Cardiac muscle cell (in vitro differentiated cells and primary cell): ENCODE data around the gene GTPBP10. TPM values are rescaled to one million over a fixed set of nuclear protein-coding genes. Genes with fewer than 3 reads are reported as not detected.

Experiments
- DNase-seq, 2 donors: peaks; one replicate each; pipeline versions ENCODE4 v3.0.0 to v3.0.0-alpha.2; 2010 to 2017; ENCODE audit warnings: low read depth in 1 of 2, low spot score in 1 of 2
- H3K27ac ChIP-seq: fragments of 200-600 bp; sonication (generic); 2 replicates; pipeline ENCODE4 v1.5.1; 2016
- H3K27me3 ChIP-seq: fragments of 200-600 bp; sonication (generic); 2 replicates; pipeline ENCODE4 v1.6.0; 2016; ENCODE audit warnings: control low read depth
- H3K36me3 ChIP-seq: fragments of 200-600 bp; sonication (generic); 2 replicates; pipeline ENCODE4 v1.5.1; 2016; ENCODE audit warnings: control low read depth
- H3K4me1 ChIP-seq: fragments of 200-600 bp; sonication (generic); 2 replicates; pipeline ENCODE4 v1.8.1; 2017; ENCODE audit warnings: low read depth, mild to moderate bottlenecking, mixed run types
- H3K4me3 ChIP-seq: fragments of 200-600 bp; sonication (generic); 2 replicates; pipeline ENCODE4 v1.5.1; 2016; ENCODE audit warnings: mild to moderate bottlenecking
- H3K9me3 ChIP-seq: fragments of 200-600 bp; sonication (generic); 2 replicates; pipeline ENCODE4 v1.5.1; 2017; ENCODE audit warnings: low read depth, mild to moderate bottlenecking, control low read depth
- CTCF ChIP-seq: IDR thresholded peaks from 2 replicates; pipeline ENCODE4 v1.5.1; 2012; ENCODE audit warnings: low read depth, mild to moderate bottlenecking, low read length
- polyA plus RNA-seq: library from polyadenylated mRNA; unstranded; fragments of >200 nt; fragmentation: Nextera tagmentation; extraction: Ambion mirVana; gene quantifications from 2 replicates; pipeline ENCODE4 v1.2.1, GENCODE V29; 2016
- total RNA-seq: library from RNA; depleted of rRNA; stranded (reverse); fragments of >200 nt; gene quantifications from 2 replicates; pipeline ENCODE4 v1.2.3, GENCODE V29; 2016

Gene GTPBP10
- total and polyA plus RNA-seq, 2 experiments from 2014 or later: 5.4 to 12.7 TPM

GRCh38 chr7:90421651-90422050 is 75.1 kb downstream of the GTPBP10 start:
- Histone ChIP-seq H3K36me3 (no peaks in the 10 kb centered on the region), H3K4me3 (no peak overlapping the region), H3K27me3 (no peaks in the 10 kb centered on the region), H3K27ac (no peak overlapping the region), H3K9me3 (no peaks in the 10 kb centered on the region), H3K4me1 (no peaks in the 10 kb centered on the region)
- no peak for TF ChIP-seq CTCF
- DNase-seq: no peak

GRCh38 chr7:90424720-90425119 is 78.2 kb downstream of the GTPBP10 start:
- Histone ChIP-seq H3K9me3 (no peaks in the 10 kb centered on the region), H3K27ac (no peak overlapping the region), H3K4me3 (no peak overlapping the region), H3K27me3 (no peaks in the 10 kb centered on the region), H3K4me1 (no peaks in the 10 kb centered on the region), H3K36me3 (no peaks in the 10 kb centered on the region)
- no peak for TF ChIP-seq CTCF
- DNase-seq: no peak

- H3K9me3 ChIP-seq: no peaks in the 10 kb centered on the region
- no peaks in the 10 kb centered on the region for H3K36me3 ChIP-seq
- no peaks in the 10 kb centered on the region for H3K27me3 ChIP-seq
- H3K4me3 ChIP-seq: no peak overlapping the region
- no peaks in the 10 kb centered on the region for H3K4me1 ChIP-seq
- no peak for TF ChIP-seq CTCF
- no peak for DNase-seq
- no peak overlapping the region for H3K27ac ChIP-seq
Measured at GRCh38 chr7:90425376-90425775, 78.9 kb downstream of the GTPBP10 start.

- no peak for TF ChIP-seq CTCF
Measured at GRCh38 chr7:90430614-90431460, 84.3 kb downstream of the GTPBP10 start.

GRCh38 chr7:90432752-90433151 is 86.2 kb downstream of the GTPBP10 start:
- Histone ChIP-seq H3K36me3 (no peaks in the 10 kb centered on the region), H3K27me3 (no peaks in the 10 kb centered on the region), H3K4me1 (no peaks in the 10 kb centered on the region), H3K4me3 (no peak overlapping the region), H3K27ac (no peak overlapping the region), H3K9me3 (no peaks in the 10 kb centered on the region)
- no peak for TF ChIP-seq CTCF
- no peak for DNase-seq

More at GRCh38 chr7:90430614-90431460, 84.3 kb downstream of the GTPBP10 start:
- no peaks in the 10 kb centered on the region for H3K4me1 ChIP-seq
- DNase-seq: peak in 1 of 2 donors; percentile 11
- no peak overlapping the region for H3K27ac ChIP-seq
- no peaks in the 10 kb centered on the region for H3K27me3 ChIP-seq
- H3K36me3 ChIP-seq: no peaks in the 10 kb centered on the region
- no peak overlapping the region for H3K4me3 ChIP-seq
- H3K9me3 ChIP-seq: no peaks in the 10 kb centered on the region
